Measurements from ENCODE around the gene LFNG. TPM values are rescaled to one million over a fixed set of nuclear protein-coding genes. Genes with fewer than 3 reads are reported as not detected.

Gene LFNG
- total and polyA plus RNA-seq, 9 of the 15 experiments (the other 6 are each of a cell fraction or from before 2014, with no cell fraction given) = 0.03 to 0.89 (median 0.25) TPM; not detected in 1

- no peaks in the 10 kb centered on the region for H3K9me3 ChIP-seq (replicated peaks; ENCODE audit: control insufficient read depth, insufficient read depth, low read depth, low read length)
- no peak for TF ChIP-seq TEAD2 (tag; IDR thresholded peaks at IDR 0.05)
- TF ChIP-seq, protein P1, sequence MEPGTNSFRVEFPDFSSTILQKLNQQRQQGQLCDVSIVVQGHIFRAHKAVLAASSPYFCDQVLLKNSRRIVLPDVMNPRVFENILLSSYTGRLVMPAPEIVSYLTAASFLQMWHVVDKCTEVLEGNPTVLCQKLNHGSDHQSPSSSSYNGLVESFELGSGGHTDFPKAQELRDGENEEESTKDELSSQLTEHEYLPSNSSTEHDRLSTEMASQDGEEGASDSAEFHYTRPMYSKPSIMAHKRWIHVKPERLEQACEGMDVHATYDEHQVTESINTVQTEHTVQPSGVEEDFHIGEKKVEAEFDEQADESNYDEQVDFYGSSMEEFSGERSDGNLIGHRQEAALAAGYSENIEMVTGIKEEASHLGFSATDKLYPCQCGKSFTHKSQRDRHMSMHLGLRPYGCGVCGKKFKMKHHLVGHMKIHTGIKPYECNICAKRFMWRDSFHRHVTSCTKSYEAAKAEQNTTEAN (CRISPR knock-in tag; IDR thresholded peaks at IDR 0.05) = no peak
- 0 out of 2 replicates have a peak, but pooled peaks have one; percentile 8 for TF ChIP-seq ZBTB7A (IDR thresholded peaks at IDR 0.05; ENCODE audit: borderline replicate concordance, control insufficient read depth, low read depth, low read length)
- no peak for TF ChIP-seq ZNF609 (CRISPR knock-in tag; IDR thresholded peaks at IDR 0.05; ENCODE audit: borderline replicate concordance)
- no peak for TF ChIP-seq KLF13 (tag; IDR thresholded peaks at IDR 0.05; ENCODE audit: borderline replicate concordance, low read depth)
- TF ChIP-seq FOXM1 (IDR thresholded peaks at IDR 0.05; ENCODE audit: low read depth) = no peak
- TF ChIP-seq FOXM1 (CRISPR knock-in tag; IDR thresholded peaks at IDR 0.05; ENCODE audit: low read depth) = no peak
- H3K79me2 ChIP-seq (ENCODE audit: control insufficient read depth, insufficient read depth, low read length) = no peaks in the 10 kb centered on the region
- H3K4me1 ChIP-seq (replicated peaks in 1 of 2; ENCODE audit: control insufficient read depth in 2 of 2, insufficient read depth in 2 of 2, low read length in 2 of 2) = peaks cover 0 to 50% of the 10 kb centered on the region in 2 experiments; a peak in 2 of 5 replicates
- H3K9me1 ChIP-seq (ENCODE audit: control insufficient read depth, insufficient read depth, low read length) = no peaks in the 10 kb centered on the region
- in situ Hi-C loops (cut with MboI) (no loop called here), intact Hi-C loops (cut with micrococcal nuclease) (no loop called here)
- ChIA-PET CTCF (ENCODE audit: low intra/inter-chr PET ratio) (no interaction called here), POLR2A (interaction anchor here (0.9 to 1.6 kb wide), 3 partner anchors 11 to 212 kb away, joined by 3 to 8 read pairs (median 4); no protein-coding TSS in a partner anchor)
- no peak overlapping the region for H3K4me2 ChIP-seq (ENCODE audit: insufficient read depth, low read length)
- DNase-seq (ENCODE audit: extremely low read depth in 1 of 4, low spot score in 3 of 4) = no peak
- no peak for ATAC-seq
- H3K27me3 ChIP-seq (ENCODE audit: control insufficient read depth in 2 of 2, insufficient read depth in 2 of 2, low read length in 2 of 2) = peaks cover 6 to 35% of the 10 kb centered on the region in 2 experiments; a peak in 3 of 5 replicates
- H3K27ac ChIP-seq (ENCODE audit: extremely low read depth, low read depth, low read length) = no peak overlapping the region
- no TSS peak for BruUV-seq (replicated peaks)
- H3K36me3 ChIP-seq (ENCODE audit: control insufficient read depth, insufficient read depth, low read length) = no peaks in the 10 kb centered on the region
- WGBS (ENCODE audit: insufficient coverage, low coverage, missing lambda C conversion rate) = 3% methylated on average over 15 of the region's 25 CpGs
- H2AFZ ChIP-seq (ENCODE audit: low read depth, low read length) = no peak overlapping the region
- no peak for FAIRE-seq
- H3K9ac ChIP-seq (ENCODE audit: insufficient read depth in 1 of 2, low read depth in 2 of 2, low read length in 2 of 2) = no peak overlapping the region
- no peak overlapping the region for H3K4me3 ChIP-seq
- no peaks in the 10 kb centered on the region for H4K20me1 ChIP-seq (replicated peaks; ENCODE audit: control insufficient read depth, insufficient read depth, low read length)
These were observed 21.9 kb upstream of the LFNG start for GRCh38 chr7:2497500-2498336.
